HL-60 (cell line): ENCODE measurements around the gene OR51I1.
A peak's percentile ranks its signal among the peaks of the same experiment; 100 is the strongest.

Experiments
- TF ChIP-seq, protein P1 (sequence below): IDR thresholded peaks from one replicate; pipeline ENCODE4 v1.5.1; 2011; ENCODE audit warnings: low read length, control low read depth, inconsistent platforms; ENCODE audit not compliant: insufficient read depth
- TF ChIP-seq, protein P2 (sequence below): IDR thresholded peaks from 2 replicates; pipeline ENCODE4 v1.6.1; 2012; ENCODE audit warnings: low read depth; ENCODE audit not compliant: insufficient replicate concordance

DNA sequence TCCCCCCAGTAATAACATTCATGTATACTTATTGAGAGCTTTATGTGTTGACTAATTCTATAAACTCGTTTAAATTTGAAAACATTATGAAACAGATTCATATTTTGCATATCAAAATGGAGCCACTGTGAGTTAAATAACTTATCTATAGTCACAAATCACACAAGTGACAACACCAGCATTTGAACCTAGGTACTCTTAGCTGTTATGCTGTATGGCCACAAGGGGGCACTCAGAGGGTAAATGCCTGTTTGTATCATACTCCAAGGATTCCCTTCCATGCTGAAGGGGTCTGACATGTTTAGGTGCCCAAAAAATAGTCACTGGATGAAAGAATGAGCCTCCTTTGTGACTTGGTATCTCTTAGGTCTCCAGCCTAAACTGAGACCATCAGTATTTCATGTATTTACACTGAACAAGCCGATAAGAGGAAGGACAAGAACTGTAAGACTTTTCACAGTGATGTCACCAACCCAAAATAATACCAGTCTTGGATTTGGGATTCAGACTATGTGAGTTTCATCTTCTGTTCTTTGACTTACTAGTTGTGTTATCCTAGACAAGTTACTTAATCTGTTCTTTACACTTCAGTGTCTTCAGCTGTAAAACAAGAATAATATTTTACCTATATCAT, 35.0 kb upstream of the OR51I1 start:
- TF ChIP-seq, protein P1, sequence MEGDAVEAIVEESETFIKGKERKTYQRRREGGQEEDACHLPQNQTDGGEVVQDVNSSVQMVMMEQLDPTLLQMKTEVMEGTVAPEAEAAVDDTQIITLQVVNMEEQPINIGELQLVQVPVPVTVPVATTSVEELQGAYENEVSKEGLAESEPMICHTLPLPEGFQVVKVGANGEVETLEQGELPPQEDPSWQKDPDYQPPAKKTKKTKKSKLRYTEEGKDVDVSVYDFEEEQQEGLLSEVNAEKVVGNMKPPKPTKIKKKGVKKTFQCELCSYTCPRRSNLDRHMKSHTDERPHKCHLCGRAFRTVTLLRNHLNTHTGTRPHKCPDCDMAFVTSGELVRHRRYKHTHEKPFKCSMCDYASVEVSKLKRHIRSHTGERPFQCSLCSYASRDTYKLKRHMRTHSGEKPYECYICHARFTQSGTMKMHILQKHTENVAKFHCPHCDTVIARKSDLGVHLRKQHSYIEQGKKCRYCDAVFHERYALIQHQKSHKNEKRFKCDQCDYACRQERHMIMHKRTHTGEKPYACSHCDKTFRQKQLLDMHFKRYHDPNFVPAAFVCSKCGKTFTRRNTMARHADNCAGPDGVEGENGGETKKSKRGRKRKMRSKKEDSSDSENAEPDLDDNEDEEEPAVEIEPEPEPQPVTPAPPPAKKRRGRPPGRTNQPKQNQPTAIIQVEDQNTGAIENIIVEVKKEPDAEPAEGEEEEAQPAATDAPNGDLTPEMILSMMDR, result peak; percentile 65
- TF ChIP-seq, protein P2, sequence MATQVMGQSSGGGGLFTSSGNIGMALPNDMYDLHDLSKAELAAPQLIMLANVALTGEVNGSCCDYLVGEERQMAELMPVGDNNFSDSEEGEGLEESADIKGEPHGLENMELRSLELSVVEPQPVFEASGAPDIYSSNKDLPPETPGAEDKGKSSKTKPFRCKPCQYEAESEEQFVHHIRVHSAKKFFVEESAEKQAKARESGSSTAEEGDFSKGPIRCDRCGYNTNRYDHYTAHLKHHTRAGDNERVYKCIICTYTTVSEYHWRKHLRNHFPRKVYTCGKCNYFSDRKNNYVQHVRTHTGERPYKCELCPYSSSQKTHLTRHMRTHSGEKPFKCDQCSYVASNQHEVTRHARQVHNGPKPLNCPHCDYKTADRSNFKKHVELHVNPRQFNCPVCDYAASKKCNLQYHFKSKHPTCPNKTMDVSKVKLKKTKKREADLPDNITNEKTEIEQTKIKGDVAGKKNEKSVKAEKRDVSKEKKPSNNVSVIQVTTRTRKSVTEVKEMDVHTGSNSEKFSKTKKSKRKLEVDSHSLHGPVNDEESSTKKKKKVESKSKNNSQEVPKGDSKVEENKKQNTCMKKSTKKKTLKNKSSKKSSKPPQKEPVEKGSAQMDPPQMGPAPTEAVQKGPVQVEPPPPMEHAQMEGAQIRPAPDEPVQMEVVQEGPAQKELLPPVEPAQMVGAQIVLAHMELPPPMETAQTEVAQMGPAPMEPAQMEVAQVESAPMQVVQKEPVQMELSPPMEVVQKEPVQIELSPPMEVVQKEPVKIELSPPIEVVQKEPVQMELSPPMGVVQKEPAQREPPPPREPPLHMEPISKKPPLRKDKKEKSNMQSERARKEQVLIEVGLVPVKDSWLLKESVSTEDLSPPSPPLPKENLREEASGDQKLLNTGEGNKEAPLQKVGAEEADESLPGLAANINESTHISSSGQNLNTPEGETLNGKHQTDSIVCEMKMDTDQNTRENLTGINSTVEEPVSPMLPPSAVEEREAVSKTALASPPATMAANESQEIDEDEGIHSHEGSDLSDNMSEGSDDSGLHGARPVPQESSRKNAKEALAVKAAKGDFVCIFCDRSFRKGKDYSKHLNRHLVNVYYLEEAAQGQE, result no peak
